Lung (tissue), 12 donors: ENCODE measurements around the gene FGGY. TPM values are rescaled to one million over a fixed set of nuclear protein-coding genes. Genes with fewer than 3 reads are reported as not detected.

Experiments
- ATAC-seq: fragments of 200-7000 bp; cut with Tn5 transposase; one replicate; pipeline ENCODE4 v1.9.1; 2020; ENCODE audit warnings: moderate number of reproducible peaks; ENCODE audit not compliant: insufficient read depth, low FRiP score
- DNase-seq, 3 donors: peaks; one replicate each; pipeline ENCODE4 v3.0.0-alpha.2; 2013 to 2017
- H3K27ac ChIP-seq, 2 donors: one replicate each; pipeline ENCODE4 v1.5.1; 2013; ENCODE audit warnings: mild to moderate bottlenecking in 2 of 2, moderate library complexity in 2 of 2, control low read depth in 1 of 2, inconsistent platforms in 1 of 2, low read depth in 1 of 2, low read length in 1 of 2
- H3K27me3 ChIP-seq, 3 donors: one replicate each; pipeline ENCODE4 v1.5.1; 2013; ENCODE audit warnings: low read length in 2 of 3; ENCODE audit not compliant: control insufficient read depth in 3 of 3, insufficient read depth in 3 of 3
- H3K36me3 ChIP-seq, 4 donors: one replicate each; pipeline ENCODE4 v1.5.1; 2013; ENCODE audit warnings: low read length in 4 of 4, mild to moderate bottlenecking in 1 of 4, moderate library complexity in 1 of 4; ENCODE audit not compliant: control insufficient read depth in 4 of 4, insufficient read depth in 4 of 4
- H3K4me1 ChIP-seq, 5 donors: one replicate each; pipeline ENCODE4 v1.5.1; 2013; ENCODE audit warnings: low read length in 5 of 5, mild to moderate bottlenecking in 2 of 5, moderate library complexity in 1 of 5; ENCODE audit not compliant: control insufficient read depth in 5 of 5, insufficient read depth in 5 of 5
- H3K4me3 ChIP-seq: one replicate; pipeline ENCODE4 v1.5.1; 2013; ENCODE audit warnings: mild to moderate bottlenecking, control low read depth, moderate library complexity
- H3K9ac ChIP-seq, 2 donors: one replicate each; pipeline ENCODE4 v1.5.1; 2013; ENCODE audit warnings: low read length in 2 of 2, control low read depth in 1 of 2; ENCODE audit not compliant: insufficient read depth in 1 of 2
- H3K9me3 ChIP-seq, 4 donors: one replicate each; pipeline ENCODE4 v1.5.1; 2013; ENCODE audit warnings: low read length in 3 of 4, mild to moderate bottlenecking in 1 of 4, moderate library complexity in 1 of 4; ENCODE audit not compliant: control insufficient read depth in 4 of 4, insufficient read depth in 3 of 4
- CTCF ChIP-seq: IDR thresholded peaks from 2 replicates; pipeline ENCODE4 v1.5.1; 2012; ENCODE audit warnings: mild to moderate bottlenecking; ENCODE audit errors: control extremely low read depth, extremely low read depth
- WGBS, 2 donors: extraction: QIAGEN DNeasy Blood & Tissue Kit; methylation state at CpG; one replicate each; pipeline ENCODE4 v1.1.7; 2013; 5-methylcytosine and 5-hydroxymethylcytosine counted together
- polyA plus RNA-seq, 2 donors: library from polyadenylated mRNA; stranded (reverse); fragments of 200-250 nt; gene quantifications; one replicate each; pipeline ENCODE4 v1.2.1, GENCODE V29; 2013
- total RNA-seq, 2 donors: library from RNA; depleted of rRNA in 1 of 2; stranded (reverse); fragments of >200 nt in 1 of 2; gene quantifications; one replicate each; pipeline ENCODE4 v1.2.1, GENCODE V29; 2014 to 2021
- donor health status: control.
- donor health status: control.
- donor health status: Bipolar disorder and iron deficiency.
- donor health status: healthy.
- donor health status: DM: yes; HTN: yes; CAD: no.

Gene FGGY
- total and polyA plus RNA-seq, 4 donors = 16.1 to 42.3 (median 18.3) TPM

GRCh38 chr1:59730759-59731478 is 434.0 kb downstream of the FGGY start:
- peak; percentile 47 to 82 (median 62) for DNase-seq
- H3K27ac ChIP-seq = peak overlapping the region; percentile 40 to 85
- 38 to 42% methylated on average over 12 of the region's 12 CpGs for WGBS, 2 donors

GRCh38 chr1:59731591-59731990 is 434.7 kb downstream of the FGGY start:
- Histone ChIP-seq H3K9me3 (peaks cover 0 to under 1% (median 0%) of the 10 kb centered on the region in 4 donors), H3K27me3 (no peaks in the 10 kb centered on the region), H3K9ac (no peak overlapping the region), H3K4me1 (peaks cover 5 to 36% (median 13%) of the 10 kb centered on the region in 5 donors), H3K36me3 (no peaks in the 10 kb centered on the region), H3K27ac (peak overlapping the region in 1 of 2 donors; percentile 81), H3K4me3 (no peak overlapping the region)
- ATAC-seq (no peak), DNase-seq (no peak)
- 88 to 100% methylated on average over 1 of the region's 1 CpG for WGBS, 2 donors
- no peak for TF ChIP-seq CTCF

More at GRCh38 chr1:59730759-59731478, 434.0 kb downstream of the FGGY start:
- no peak for TF ChIP-seq CTCF
- Histone ChIP-seq H3K36me3 (no peaks in the 10 kb centered on the region), H3K9me3 (no peaks in the 10 kb centered on the region), H3K4me3 (no peak overlapping the region), H3K4me1 (peaks cover 5 to 36% (median 13%) of the 10 kb centered on the region in 5 donors), H3K9ac (no peak overlapping the region), H3K27me3 (no peaks in the 10 kb centered on the region)
- ATAC-seq = peak; percentile 45

GRCh38 chr1:59732214-59732955 is 435.5 kb downstream of the FGGY start:
- H3K9ac ChIP-seq = no peak overlapping the region
- H3K27ac ChIP-seq = peak overlapping the region; percentile 9 to 81
- DNase-seq (peak; percentile 28 to 79 (median 70)), ATAC-seq (no peak)
- no peak overlapping the region for H3K4me3 ChIP-seq
- WGBS, 2 donors = 86 to 95% methylated on average over 10 of the region's 10 CpGs
- H3K36me3 ChIP-seq = no peaks in the 10 kb centered on the region
- peaks cover 5 to 36% (median 13%) of the 10 kb centered on the region in 5 donors for H3K4me1 ChIP-seq
- peaks cover 0 to 6% (median 0%) of the 10 kb centered on the region in 4 donors for H3K9me3 ChIP-seq
- H3K27me3 ChIP-seq = no peaks in the 10 kb centered on the region
- no peak for TF ChIP-seq CTCF
